ENCODE results near the gene MBNL2.

The MBNL2 gene

GRCh38 chr13:97241761-97242160 lies 19.6 kb downstream of the MBNL2 start:
- no peak for DNase-seq (ENCODE audit: low read depth)
- no peak overlapping the region for H3K4me3 ChIP-seq (ENCODE audit: low read length)
- no peak for TF ChIP-seq CTCF (IDR thresholded peaks at IDR 0.05; ENCODE audit: insufficient read depth, low read depth, low read length, missing control alignments)

GRCh38 chr13:97242755-97243497 lies 20.8 kb downstream of the MBNL2 start:
- DNase-seq (ENCODE audit: low read depth), result no peak
- TF ChIP-seq CTCF (IDR thresholded peaks at IDR 0.05; ENCODE audit: insufficient read depth, low read depth, low read length, missing control alignments), result no peak

GRCh38 chr13:97243915-97244781 lies 22.0 kb downstream of the MBNL2 start:
- DNase-seq (ENCODE audit: low read depth), result no peak
- TF ChIP-seq CTCF (IDR thresholded peaks at IDR 0.05; ENCODE audit: insufficient read depth, low read depth, low read length, missing control alignments), result no peak
- no peak overlapping the region for H3K4me3 ChIP-seq (ENCODE audit: low read length)

More at GRCh38 chr13:97242755-97243497, 20.8 kb downstream of the MBNL2 start:
- no peak overlapping the region for H3K4me3 ChIP-seq (ENCODE audit: low read length)

GRCh38 chr13:97245011-97245410 lies 22.9 kb downstream of the MBNL2 start:
- no peak for TF ChIP-seq CTCF (IDR thresholded peaks at IDR 0.05; ENCODE audit: insufficient read depth, low read depth, low read length, missing control alignments)
- H3K4me3 ChIP-seq (ENCODE audit: low read length), result no peak overlapping the region
- no peak for DNase-seq (ENCODE audit: low read depth)

- DNase-seq (ENCODE audit: low read depth), result no peak
- H3K4me3 ChIP-seq (ENCODE audit: low read length), result no peak overlapping the region
- no peak for TF ChIP-seq CTCF (IDR thresholded peaks at IDR 0.05; ENCODE audit: insufficient read depth, low read depth, low read length, missing control alignments)
Observed at GRCh38 chr13:97246596-97247158, 24.5 kb downstream of the MBNL2 start.

- TF ChIP-seq CTCF (IDR thresholded peaks at IDR 0.05; ENCODE audit: insufficient read depth, low read depth, low read length, missing control alignments), result no peak
- no peak overlapping the region for H3K4me3 ChIP-seq (ENCODE audit: low read length)
- no peak for DNase-seq (ENCODE audit: low read depth)
Observed at GRCh38 chr13:97248243-97248642, 26.1 kb downstream of the MBNL2 start.
